Loucy (cell line): ENCODE data around the gene MARK3.

ENCODE experiments used
- EZH2phosphoT487 ChIP-seq: fragments of 200-600 bp; IDR thresholded peaks from 2 replicates; pipeline ENCODE4 v1.6.1; 2018; ENCODE audit warnings: antibody characterized with exemption, mild to moderate bottlenecking, moderate library complexity, borderline replicate concordance
- TF ChIP-seq, protein P1 (sequence below): fragments of 200-600 bp; sonication (generic); conservative IDR thresholded peaks from 2 replicates; pipeline ENCODE4 v1.5.1; 2014; ENCODE audit warnings: mild to moderate bottlenecking, antibody characterized with exemption, low read length

- TF ChIP-seq, protein P1, sequence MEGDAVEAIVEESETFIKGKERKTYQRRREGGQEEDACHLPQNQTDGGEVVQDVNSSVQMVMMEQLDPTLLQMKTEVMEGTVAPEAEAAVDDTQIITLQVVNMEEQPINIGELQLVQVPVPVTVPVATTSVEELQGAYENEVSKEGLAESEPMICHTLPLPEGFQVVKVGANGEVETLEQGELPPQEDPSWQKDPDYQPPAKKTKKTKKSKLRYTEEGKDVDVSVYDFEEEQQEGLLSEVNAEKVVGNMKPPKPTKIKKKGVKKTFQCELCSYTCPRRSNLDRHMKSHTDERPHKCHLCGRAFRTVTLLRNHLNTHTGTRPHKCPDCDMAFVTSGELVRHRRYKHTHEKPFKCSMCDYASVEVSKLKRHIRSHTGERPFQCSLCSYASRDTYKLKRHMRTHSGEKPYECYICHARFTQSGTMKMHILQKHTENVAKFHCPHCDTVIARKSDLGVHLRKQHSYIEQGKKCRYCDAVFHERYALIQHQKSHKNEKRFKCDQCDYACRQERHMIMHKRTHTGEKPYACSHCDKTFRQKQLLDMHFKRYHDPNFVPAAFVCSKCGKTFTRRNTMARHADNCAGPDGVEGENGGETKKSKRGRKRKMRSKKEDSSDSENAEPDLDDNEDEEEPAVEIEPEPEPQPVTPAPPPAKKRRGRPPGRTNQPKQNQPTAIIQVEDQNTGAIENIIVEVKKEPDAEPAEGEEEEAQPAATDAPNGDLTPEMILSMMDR = no peak
- no peak for TF ChIP-seq EZH2phosphoT487
Measured at GRCh38 chr14:103432627-103433026, 47.4 kb downstream of the MARK3 start.
